ENCODE measurements around the gene LTN1.

Gene LTN1

DNA sequence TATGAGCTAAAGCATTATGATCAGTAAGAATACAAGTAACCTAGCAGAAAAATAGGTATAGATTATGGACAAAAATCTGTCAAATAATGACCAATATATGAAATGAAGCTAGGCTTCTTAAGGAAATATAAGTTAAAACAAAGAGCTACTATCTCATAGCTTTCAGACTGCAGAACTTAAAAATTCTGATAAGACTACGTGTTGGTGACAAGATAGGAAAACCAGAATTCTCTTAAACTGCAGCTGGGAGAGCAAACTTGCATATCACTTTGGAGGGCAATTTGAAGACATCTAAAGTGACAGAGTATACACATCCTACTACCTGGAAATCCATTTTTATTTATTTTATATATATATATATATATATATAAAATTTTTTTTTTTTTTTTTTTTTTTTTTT lies 65.5 kb downstream of the LTN1 start:
- DNase-seq, result no peak

GRCh38 chr21:28923439-28923975 lies 69.2 kb downstream of the LTN1 start:
- DNase-seq, result no peak

- DNase-seq, result no peak
Measured at GRCh38 chr21:28922368-28922767, 70.3 kb downstream of the LTN1 start.

- no peak for DNase-seq
Measured at GRCh38 chr21:28916150-28916893, 76.4 kb downstream of the LTN1 start.

DNA sequence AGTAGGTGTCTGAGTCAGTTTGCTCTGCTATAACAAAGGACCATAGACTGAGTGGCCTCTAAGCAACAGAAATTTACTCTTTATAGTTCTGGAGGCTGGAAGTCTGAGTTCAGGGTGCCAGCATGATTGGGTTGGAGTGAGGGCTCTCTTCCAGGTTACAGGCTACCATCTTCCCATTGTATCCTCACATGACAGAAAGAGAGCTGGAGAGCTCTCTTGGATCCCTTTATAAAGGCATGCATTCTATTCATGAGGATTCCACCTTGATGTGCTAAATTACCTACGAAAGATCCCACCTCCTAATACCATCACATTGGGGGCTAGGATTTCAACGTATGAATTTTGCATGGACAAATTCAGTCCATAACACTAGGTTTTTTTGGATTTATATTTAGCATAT lies 79.6 kb downstream of the LTN1 start:
- no peak for DNase-seq

DNA sequence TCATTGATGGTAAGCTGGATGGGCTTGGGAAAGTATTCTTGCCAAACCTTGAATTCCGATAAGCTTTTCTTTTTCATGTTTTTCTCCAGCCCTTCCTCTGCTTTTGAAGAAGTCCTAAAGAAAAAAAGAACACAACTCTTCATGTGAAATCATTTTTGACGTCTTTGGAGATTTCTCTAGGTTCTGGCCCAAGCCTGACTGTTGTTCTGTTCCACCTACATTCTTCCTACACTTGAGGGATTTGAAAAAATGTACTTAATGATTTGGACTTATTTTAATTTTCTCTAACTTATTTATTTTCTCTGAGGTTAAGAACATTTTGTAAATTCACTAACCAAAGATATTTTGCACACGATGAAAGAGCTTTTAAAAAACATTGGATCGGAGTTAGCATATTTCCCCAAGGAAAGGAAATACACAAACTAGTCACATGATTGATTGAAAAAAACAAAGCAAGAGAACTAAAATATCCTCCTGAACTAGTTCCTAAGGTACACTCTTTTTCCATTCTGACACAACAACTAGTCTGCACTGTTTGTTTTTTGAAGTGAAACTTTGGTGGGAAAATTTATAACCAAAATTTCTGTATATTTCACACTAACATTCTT lies 82.3 kb downstream of the LTN1 start:
- DNase-seq, result no peak

DNA sequence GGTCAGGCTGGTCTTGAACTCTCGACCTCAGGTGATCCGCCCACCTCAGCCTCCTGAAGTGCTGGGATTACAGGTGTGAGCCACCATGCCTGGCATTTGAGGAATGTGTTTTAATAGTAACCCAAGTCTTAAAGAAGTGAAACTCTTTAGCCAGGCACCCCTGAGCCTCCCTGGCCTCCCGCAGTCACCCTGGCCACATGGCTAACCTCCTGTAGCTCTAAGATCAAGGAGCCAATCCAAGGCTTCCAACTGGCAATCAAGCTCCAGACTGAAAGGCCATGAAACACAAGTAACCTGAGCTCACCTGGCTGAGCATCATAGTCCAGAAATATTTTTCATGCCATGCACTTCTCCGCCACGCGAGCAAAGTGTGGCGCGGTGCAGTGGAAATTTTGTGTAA lies 84.3 kb downstream of the LTN1 start:
- DNase-seq, result no peak

DNA sequence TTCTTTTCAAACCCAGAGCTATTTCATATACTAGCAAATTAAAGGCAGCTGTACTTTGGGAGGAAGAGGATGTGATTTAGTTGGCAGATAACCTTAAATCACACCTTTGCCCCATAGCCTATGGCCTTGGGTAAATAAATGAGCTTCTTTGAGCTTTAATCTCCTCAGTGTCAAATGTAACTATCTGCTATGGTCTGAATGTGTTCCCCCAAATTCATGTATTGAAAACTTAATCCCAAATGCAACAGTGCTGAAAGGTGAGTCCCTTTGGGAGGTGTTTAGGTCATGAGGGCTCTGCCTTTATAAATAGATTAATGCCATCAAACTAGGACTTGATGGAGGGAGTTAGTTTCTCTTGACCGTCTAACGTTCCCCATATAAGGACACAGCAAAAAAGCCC lies 85.8 kb downstream of the LTN1 start:
- no peak for DNase-seq

DNA sequence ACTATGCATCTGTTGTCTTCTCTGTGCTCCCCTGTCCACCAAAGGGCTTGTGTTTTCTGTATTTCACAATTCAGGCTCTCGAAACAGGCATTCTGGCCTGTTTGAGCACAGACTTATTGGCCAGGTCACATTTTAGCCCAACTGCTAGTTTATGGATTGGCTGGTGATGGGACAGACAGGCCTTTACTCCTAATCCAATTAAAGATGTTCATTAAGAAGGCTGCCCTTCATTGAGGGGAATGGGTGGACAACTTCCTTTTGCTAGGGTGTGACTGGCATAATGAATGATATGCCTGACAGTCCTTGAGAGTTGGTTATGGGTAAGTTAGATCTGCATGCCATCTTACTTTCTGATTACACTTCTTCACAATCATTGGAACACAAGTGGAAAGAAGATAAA lies 86.4 kb downstream of the LTN1 start:
- DNase-seq, result no peak

DNA sequence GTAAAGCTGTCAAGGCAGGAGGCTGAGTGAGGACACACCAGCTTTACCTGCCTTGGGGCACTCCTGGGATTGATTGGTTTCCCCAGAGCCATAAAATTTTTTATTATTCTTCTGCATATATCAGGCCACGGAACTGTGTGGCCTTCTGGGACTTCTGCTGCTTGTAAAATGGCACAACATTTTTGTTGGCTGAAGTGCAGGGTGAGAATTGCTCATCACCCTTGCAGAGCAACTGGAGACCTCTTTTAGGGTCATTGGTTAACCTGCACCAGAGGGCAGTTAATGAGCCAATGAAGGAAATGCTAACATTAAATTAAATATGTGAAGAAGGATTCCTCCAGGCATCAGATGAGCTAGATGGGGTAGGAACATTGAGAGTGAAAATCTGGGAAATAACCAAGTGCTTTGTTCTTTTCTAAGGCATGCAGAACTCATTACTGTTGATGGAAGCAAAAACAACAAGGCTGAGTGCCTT lies 87.7 kb downstream of the LTN1 start:
- DNase-seq, result no peak

DNA sequence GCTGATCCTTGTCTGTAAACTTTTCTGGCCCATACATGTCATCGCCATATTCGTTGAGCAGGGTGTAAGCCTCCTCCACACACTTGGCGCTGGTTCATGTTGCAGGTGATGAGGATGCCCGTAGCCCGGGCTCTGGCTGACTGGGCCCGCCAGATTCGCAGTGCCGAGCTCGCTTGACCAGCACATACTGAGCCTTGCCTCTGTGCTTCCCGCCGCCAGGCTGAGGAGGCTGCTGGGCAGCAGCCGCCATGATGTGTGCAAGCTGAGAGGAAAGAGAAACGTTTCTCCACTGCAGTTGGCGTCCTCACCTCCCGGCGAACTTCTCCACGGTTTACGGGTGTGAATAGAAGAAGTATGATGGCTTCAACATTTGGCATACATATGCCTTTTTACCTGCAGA lies 89.2 kb downstream of the LTN1 start:
- no peak for DNase-seq

DNA sequence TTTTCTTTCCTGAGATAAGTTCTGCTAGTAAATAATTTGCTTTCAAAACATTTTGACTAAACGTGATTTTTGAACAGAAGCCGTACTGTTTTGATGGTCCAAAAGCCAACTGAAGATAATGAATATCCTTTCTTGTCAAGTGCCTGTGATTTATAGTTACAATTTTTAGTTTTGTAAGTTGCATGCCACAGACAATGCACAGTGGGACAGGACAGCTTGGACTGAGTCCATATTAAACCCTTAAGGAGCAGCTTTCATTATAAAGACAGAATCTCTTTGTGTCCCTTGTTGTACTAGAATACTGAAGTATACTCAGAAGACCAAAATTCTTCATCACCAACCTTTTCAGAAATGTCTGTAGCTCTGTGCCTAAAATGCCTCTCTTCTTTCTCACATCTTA lies 92.2 kb downstream of the LTN1 start:
- no peak for DNase-seq

DNA sequence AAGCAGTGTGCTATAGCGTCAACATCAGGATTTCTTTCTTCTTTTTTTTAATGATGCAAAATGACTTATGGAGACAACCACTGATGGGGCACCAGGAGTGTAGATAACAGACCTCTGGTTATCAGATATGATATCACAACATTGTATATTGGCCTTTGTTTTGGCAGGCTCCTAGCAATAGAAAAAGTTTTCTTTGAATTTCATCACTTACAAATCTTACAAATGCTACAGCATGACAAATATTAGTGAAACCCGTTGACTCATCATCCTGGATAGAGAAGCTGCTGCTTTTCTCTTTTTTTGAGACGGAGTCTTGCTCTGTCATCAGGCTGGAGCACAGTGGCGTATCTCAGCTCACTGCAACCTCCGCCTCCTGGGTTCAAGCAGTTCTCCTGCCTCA lies 92.9 kb downstream of the LTN1 start:
- DNase-seq, result no peak

GRCh38 chr21:28899220-28899619 lies 93.5 kb downstream of the LTN1 start:
- DNase-seq, result no peak

- no peak for DNase-seq
Measured at GRCh38 chr21:28893687-28894086, 99.0 kb downstream of the LTN1 start.

GRCh38 chr21:28892199-28893111 lies 100.2 kb downstream of the LTN1 start:
- no peak for DNase-seq

DNA sequence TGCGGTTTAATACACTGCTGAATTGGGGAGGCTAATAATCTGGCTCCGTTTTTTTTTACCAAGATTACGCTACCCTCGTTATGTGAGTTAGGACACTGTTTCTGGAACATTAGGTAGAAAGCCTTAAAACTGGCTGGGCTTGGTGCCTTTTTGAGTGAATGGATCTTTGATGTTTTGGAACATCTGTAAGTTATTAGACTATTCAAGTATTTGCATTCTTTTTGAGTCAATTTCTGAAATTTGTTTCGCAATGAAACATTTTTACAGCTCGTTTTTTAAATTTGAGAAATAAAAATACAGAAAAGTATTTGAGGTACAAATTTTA lies 106.9 kb downstream of the LTN1 start:
- DNase-seq, result no peak

DNA sequence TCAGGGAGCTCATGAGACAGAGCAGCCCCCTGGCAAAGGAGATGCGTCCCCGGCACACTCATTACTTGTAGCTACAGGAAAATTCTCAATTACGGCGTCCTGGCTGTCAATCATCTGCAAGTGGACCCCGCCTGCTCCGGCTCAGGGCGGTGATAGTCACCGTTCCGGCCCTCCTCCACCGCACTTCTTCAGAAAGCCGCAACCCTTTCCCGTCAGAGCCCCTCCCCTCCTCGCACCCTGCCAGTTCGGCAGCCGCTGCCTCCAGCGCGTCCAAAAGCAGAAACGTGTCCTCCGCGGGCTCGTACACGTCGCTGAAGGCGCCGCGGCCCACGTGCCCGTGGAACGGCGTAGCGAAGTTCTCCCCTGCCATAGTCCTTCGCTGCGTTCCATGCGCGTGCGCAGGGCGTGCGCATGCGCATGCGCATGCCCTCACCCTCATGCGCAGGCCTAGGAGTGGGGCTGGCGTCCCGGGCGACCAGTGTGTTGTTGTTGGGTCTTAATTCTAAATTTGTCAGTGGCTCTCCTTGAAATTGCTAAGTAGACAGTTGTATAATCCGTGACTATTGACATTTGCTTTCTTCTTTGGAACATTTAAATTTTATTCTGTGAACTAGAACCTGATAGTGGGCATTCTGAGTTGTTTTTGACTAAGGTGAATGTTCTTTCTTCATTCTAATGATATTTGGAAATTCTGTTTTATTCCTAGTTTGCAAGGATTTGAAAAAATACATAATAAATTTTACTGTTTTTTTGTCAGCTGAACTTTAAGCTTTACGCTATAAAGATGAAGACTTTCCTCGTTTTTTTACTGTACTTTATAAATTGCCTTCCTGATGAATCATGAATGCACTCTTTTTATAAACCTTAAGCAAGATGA lies 107.5 kb downstream of the LTN1 start:
- peak; percentile 98 for DNase-seq

DNA sequence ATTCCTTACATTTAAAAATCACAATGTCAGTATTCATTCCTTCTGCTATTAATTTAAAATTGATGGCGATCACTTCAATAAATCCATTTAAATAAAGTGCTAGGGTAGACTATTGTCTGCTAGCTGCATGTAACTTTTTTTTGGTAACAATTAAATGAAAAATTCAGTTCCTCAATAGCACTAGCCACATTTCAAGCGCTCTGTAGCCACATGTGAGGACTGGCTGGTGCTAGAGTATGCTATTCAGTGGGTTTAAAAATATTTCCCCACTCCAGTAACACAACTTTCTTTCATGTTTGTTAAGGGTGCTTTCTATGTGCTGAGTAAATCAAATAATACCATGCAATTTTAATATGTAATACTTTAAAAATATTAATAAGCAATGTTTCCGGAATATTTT lies 108.2 kb downstream of the LTN1 start:
- no peak for DNase-seq

DNA sequence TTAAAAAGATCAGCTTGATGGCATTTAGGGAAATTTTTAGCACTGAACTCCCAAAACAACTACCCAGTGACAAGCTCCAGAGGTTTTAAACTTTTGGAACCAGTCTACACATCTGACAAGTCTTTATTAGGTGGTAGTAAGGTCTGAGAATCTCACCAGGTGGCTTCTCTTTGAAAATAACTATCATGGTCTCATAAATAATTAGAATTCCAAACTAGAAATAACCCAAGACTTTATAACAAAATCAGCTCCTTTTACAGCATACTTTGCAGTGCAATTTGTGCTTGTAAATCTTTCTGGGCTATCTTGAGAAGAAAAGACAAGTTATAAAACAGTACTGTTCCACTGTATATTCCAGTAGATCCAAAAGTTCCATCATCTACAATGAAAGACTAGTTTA lies 108.7 kb downstream of the LTN1 start:
- DNase-seq, result no peak

- no peak for DNase-seq
Measured at GRCh38 chr21:28882345-28882744, 110.3 kb downstream of the LTN1 start.

Measured in right kidney (tissue), 1 donor.